HEK293T (cell line): ENCODE data around the gene AGTPBP1.

Experiments
- FOXK2 ChIP-seq: fragments of 450-650 bp; IDR thresholded peaks from 2 replicates; pipeline ENCODE4 v1.6.1; 2016; ENCODE audit warnings: mild to moderate bottlenecking
- FOXM1 ChIP-seq: fragments of 450-650 bp; IDR thresholded peaks from 2 replicates; pipeline ENCODE4 v1.6.1; 2017; ENCODE audit warnings: mild to moderate bottlenecking, borderline replicate concordance

- TF ChIP-seq FOXM1 (no peak), FOXK2 (no peak)
Measured at GRCh38 chr9:85594316-85594715, 147.4 kb downstream of the AGTPBP1 start.
